Lung (tissue), 12 donors: ENCODE data around the gene KLHL30. TPM values are rescaled to one million over a fixed set of nuclear protein-coding genes. Genes with fewer than 3 reads are reported as not detected.

Experiments
- ATAC-seq: fragments of 200-7000 bp; cut with Tn5 transposase; one replicate; pipeline ENCODE4 v1.9.1; 2020; ENCODE audit warnings: moderate number of reproducible peaks; ENCODE audit not compliant: insufficient read depth, low FRiP score
- DNase-seq, 3 donors: peaks; one replicate each; pipeline ENCODE4 v3.0.0-alpha.2; 2013 to 2017
- H3K27ac ChIP-seq, 2 donors: one replicate each; pipeline ENCODE4 v1.5.1; 2013; ENCODE audit warnings: mild to moderate bottlenecking in 2 of 2, moderate library complexity in 2 of 2, control low read depth in 1 of 2, inconsistent platforms in 1 of 2, low read depth in 1 of 2, low read length in 1 of 2
- H3K27me3 ChIP-seq, 3 donors: one replicate each; pipeline ENCODE4 v1.5.1; 2013; ENCODE audit warnings: low read length in 2 of 3; ENCODE audit not compliant: control insufficient read depth in 3 of 3, insufficient read depth in 3 of 3
- H3K36me3 ChIP-seq, 4 donors: one replicate each; pipeline ENCODE4 v1.5.1; 2013; ENCODE audit warnings: low read length in 4 of 4, mild to moderate bottlenecking in 1 of 4, moderate library complexity in 1 of 4; ENCODE audit not compliant: control insufficient read depth in 4 of 4, insufficient read depth in 4 of 4
- H3K4me1 ChIP-seq, 5 donors: one replicate each; pipeline ENCODE4 v1.5.1; 2013; ENCODE audit warnings: low read length in 5 of 5, mild to moderate bottlenecking in 2 of 5, moderate library complexity in 1 of 5; ENCODE audit not compliant: control insufficient read depth in 5 of 5, insufficient read depth in 5 of 5
- H3K4me3 ChIP-seq: one replicate; pipeline ENCODE4 v1.5.1; 2013; ENCODE audit warnings: mild to moderate bottlenecking, control low read depth, moderate library complexity
- H3K9ac ChIP-seq, 2 donors: one replicate each; pipeline ENCODE4 v1.5.1; 2013; ENCODE audit warnings: low read length in 2 of 2, control low read depth in 1 of 2; ENCODE audit not compliant: insufficient read depth in 1 of 2
- H3K9me3 ChIP-seq, 4 donors: one replicate each; pipeline ENCODE4 v1.5.1; 2013; ENCODE audit warnings: low read length in 3 of 4, mild to moderate bottlenecking in 1 of 4, moderate library complexity in 1 of 4; ENCODE audit not compliant: control insufficient read depth in 4 of 4, insufficient read depth in 3 of 4
- CTCF ChIP-seq: IDR thresholded peaks from 2 replicates; pipeline ENCODE4 v1.5.1; 2012; ENCODE audit warnings: mild to moderate bottlenecking; ENCODE audit errors: control extremely low read depth, extremely low read depth
- WGBS, 2 donors: extraction: QIAGEN DNeasy Blood & Tissue Kit; methylation state at CpG; one replicate each; pipeline ENCODE4 v1.1.7; 2013; 5-methylcytosine and 5-hydroxymethylcytosine counted together
- polyA plus RNA-seq, 2 donors: library from polyadenylated mRNA; stranded (reverse); fragments of 200-250 nt; gene quantifications; one replicate each; pipeline ENCODE4 v1.2.1, GENCODE V29; 2013
- total RNA-seq, 2 donors: library from RNA; depleted of rRNA in 1 of 2; stranded (reverse); fragments of >200 nt in 1 of 2; gene quantifications; one replicate each; pipeline ENCODE4 v1.2.1, GENCODE V29; 2014 to 2021
- donor health status: control.
- donor health status: control.
- donor health status: Bipolar disorder and iron deficiency.
- donor health status: healthy.
- donor health status: DM: yes; HTN: yes; CAD: no.

The KLHL30 gene
- total and polyA plus RNA-seq, 4 donors, result 0.18 to 2.1 (median 0.39) TPM

GRCh38 chr2:238171575-238172187 is 33.2 kb downstream of the KLHL30 start:
- Histone ChIP-seq H3K36me3 (peaks cover 21 to 64% (median 36%) of the 10 kb centered on the region in 4 donors), H3K9me3 (no peaks in the 10 kb centered on the region), H3K4me1 (peaks cover 0 to 10% (median 0%) of the 10 kb centered on the region in 5 donors), H3K27ac (no peak overlapping the region), H3K9ac (no peak overlapping the region), H3K4me3 (no peak overlapping the region), H3K27me3 (no peaks in the 10 kb centered on the region)
- ATAC-seq, result no peak
- DNase-seq, result no peak
- WGBS, 2 donors, result 97% methylated on average over 9 of the region's 9 CpGs
- no peak for TF ChIP-seq CTCF

GRCh38 chr2:238172439-238172838 is 34.0 kb downstream of the KLHL30 start:
- DNase-seq, result no peak

GRCh38 chr2:238173692-238174091 is 35.2 kb downstream of the KLHL30 start:
- H3K9me3 ChIP-seq, result no peaks in the 10 kb centered on the region
- no peak overlapping the region for H3K9ac ChIP-seq
- H3K4me3 ChIP-seq, result no peak overlapping the region
- no peak for TF ChIP-seq CTCF
- peaks cover 0 to 10% (median 0%) of the 10 kb centered on the region in 5 donors for H3K4me1 ChIP-seq
- no peak overlapping the region for H3K27ac ChIP-seq
- peaks cover 32 to 55% (median 43%) of the 10 kb centered on the region in 4 donors for H3K36me3 ChIP-seq
- WGBS, 2 donors, result 93 to 95% methylated on average over 2 of the region's 2 CpGs
- no peak for DNase-seq
- no peak for ATAC-seq
- no peaks in the 10 kb centered on the region for H3K27me3 ChIP-seq

More at GRCh38 chr2:238172439-238172838, 34.0 kb downstream of the KLHL30 start:
- peaks cover 23 to 59% (median 39%) of the 10 kb centered on the region in 4 donors for H3K36me3 ChIP-seq
- WGBS, 2 donors, result 90 to 91% methylated on average over 14 of the region's 14 CpGs
- no peak for TF ChIP-seq CTCF
- no peak overlapping the region for H3K27ac ChIP-seq
- no peak for ATAC-seq
- H3K9ac ChIP-seq, result no peak overlapping the region
- H3K27me3 ChIP-seq, result no peaks in the 10 kb centered on the region
- peaks cover 0 to 10% (median 0%) of the 10 kb centered on the region in 5 donors for H3K4me1 ChIP-seq
- H3K9me3 ChIP-seq, result no peaks in the 10 kb centered on the region
- H3K4me3 ChIP-seq, result no peak overlapping the region

- no peak for TF ChIP-seq CTCF
These were observed 35.8 kb downstream of the KLHL30 start for GRCh38 chr2:238174291-238174690.

More at GRCh38 chr2:238174291-238174690, 35.8 kb downstream of the KLHL30 start:
- Histone ChIP-seq H3K27ac (no peak overlapping the region), H3K27me3 (no peaks in the 10 kb centered on the region), H3K9me3 (no peaks in the 10 kb centered on the region), H3K4me1 (peaks cover 0 to 8% (median 0%) of the 10 kb centered on the region in 5 donors), H3K36me3 (peaks cover 37 to 58% (median 42%) of the 10 kb centered on the region in 4 donors), H3K4me3 (no peak overlapping the region), H3K9ac (no peak overlapping the region)
- ATAC-seq (no peak), DNase-seq (no peak)
- WGBS, 2 donors, result 96 to 97% methylated on average over 8 of the region's 8 CpGs
